ENCODE data around the gene FKBP1B.
"Not testable (repeated sequence)": the region's sequence is repeated elsewhere in the genome, so short reads cannot be mapped to it uniquely, and the experiment has no call there.

FKBP1B gene

GRCh38 chr2:24104110-24104650 is 54.6 kb downstream of the FKBP1B start:
- DNase-seq: no peak

- no peak for DNase-seq
Measured at GRCh38 chr2:24104906-24105305, 55.4 kb downstream of the FKBP1B start.

GRCh38 chr2:24105816-24106215 is 56.3 kb downstream of the FKBP1B start:
- DNase-seq: peak; percentile 42

- no peak for DNase-seq
Measured at GRCh38 chr2:24106786-24107185, 57.2 kb downstream of the FKBP1B start.

- DNase-seq: no peak
Measured at GRCh38 chr2:24107336-24107735, 57.8 kb downstream of the FKBP1B start.

GRCh38 chr2:24109431-24109830 is 59.9 kb downstream of the FKBP1B start:
- DNase-seq: not testable (repeated sequence)

GRCh38 chr2:24110660-24111303 is 61.2 kb downstream of the FKBP1B start:
- DNase-seq: no peak

- peak; percentile 86 for DNase-seq
Measured at GRCh38 chr2:24111407-24111901, 61.9 kb downstream of the FKBP1B start.
